C4-2B (cell line): Measurements from ENCODE around the gene GAMT.

ENCODE experiments used
- CTCF ChIP-seq: fragments of 450-650 bp; conservative IDR thresholded peaks from 2 replicates; pipeline ENCODE4 v1.5.1; 2017; ENCODE audit warnings: mild to moderate bottlenecking
- ZFX ChIP-seq: fragments of 450-650 bp; IDR thresholded peaks from 2 replicates; pipeline ENCODE4 v1.6.1; 2017

GRCh38 chr19:1362387-1363257, 38.7 kb downstream of the GAMT start:
- TF ChIP-seq CTCF, result no peak
- no peak for TF ChIP-seq ZFX
